DMS 273 treated with DMSO at 0.1 percent for 48 hours (cell line): ENCODE measurements around the gene TRMT10A.

Source experiments
- DNase-seq: peaks from one replicate; lab custom pipeline; 2025; lab: John Stamatoyannopoulos, UW

The TRMT10A gene

DNA sequence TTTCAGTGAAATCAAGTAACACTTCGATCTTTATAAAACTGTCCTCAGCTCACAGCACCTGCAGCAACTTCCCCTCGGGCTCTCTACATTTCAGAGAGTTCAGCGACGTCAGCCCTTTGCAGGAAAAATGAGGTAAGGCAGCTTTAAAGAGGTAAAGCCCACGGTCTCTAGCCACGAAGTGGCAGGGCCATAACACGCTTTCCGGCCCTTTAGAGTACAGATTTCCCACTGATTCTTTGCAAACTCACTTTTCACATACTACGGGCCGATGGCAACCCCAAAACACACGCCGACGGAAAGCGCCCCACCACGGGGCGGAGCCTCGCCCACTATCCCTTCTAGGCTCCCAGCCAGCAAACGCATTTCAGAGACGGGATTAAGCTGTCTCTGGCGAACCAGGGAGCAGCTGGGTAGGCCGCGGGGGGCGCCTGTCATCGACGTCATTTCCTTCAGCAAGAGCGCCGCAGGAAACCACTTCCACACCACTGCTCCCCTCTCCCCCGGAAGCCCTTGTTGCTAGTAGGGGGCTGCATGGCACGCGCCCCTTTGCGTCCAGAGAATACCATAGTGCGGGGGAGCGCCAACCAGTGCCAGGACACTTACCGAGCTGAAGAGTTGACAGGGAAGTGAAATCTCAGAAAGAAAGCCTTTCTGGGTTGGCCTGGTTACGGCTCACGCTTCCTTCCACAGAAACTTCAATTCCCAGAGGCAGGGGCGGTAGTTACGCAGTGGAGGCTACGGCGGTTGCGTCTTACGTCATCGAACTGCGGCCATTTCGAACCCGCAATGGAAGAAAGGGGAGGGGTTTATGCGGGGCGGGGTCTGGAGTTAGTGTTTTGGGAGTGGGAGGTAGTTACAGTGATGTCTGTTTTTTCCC lies at the start of gene TRMT10A:
Gene TRMT10A (minus strand): TSS at position 730 of the 877 bp plus-strand sequence. CDS start 4,701 bp downstream, outside the sequence.
- DNase-seq, result peak; percentile 87

DNA sequence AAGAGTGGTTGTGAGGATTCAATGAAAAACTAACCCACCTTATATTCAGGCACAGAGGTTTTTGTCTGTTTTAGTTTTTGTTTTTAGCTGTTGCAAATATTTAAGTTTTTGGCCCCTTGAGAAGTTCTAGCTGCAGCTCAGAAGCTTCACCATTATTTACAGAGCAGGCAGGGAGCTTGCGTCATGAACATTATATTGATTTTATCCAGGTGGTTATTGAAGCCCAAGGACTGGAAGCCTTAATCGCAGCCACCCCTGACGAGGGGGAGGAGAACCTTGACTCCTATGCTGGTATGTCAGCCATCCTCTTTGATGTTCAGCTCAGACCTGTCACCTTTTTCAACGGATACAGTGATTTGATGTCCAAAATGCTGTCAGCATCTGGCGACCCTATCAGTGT lies 48.9 kb upstream of the TRMT10A start:
- no peak for DNase-seq

GRCh38 chr4:99612281-99612680 lies 48.4 kb upstream of the TRMT10A start:
- no peak for DNase-seq

DNA sequence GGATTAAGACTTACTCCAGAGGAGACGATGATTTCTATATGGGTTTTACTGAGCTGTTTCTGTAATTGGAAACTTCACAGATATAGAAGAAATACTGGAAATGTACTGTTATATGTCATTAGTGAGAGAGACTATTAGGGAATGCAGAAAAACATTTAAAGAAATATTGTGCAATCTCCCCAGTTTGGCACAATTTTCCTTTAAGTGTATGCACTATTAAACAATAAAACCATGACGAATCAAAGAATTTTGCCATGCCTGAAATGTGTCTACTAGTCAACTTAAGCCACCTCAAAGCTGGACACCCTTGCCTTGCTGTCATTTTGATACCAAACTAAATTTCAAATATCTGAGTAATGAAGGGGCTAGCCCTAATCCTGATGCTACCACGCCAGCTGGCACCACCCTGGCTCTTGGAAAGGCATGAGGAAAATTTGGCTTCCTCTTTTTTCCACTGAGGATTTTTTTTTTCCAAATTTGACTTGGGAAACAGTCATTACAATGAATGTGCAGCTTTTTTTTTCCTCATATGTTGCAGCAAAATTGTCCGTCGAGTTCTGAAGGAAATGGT lies 46.9 kb upstream of the TRMT10A start:
- DNase-seq, result no peak

DNA sequence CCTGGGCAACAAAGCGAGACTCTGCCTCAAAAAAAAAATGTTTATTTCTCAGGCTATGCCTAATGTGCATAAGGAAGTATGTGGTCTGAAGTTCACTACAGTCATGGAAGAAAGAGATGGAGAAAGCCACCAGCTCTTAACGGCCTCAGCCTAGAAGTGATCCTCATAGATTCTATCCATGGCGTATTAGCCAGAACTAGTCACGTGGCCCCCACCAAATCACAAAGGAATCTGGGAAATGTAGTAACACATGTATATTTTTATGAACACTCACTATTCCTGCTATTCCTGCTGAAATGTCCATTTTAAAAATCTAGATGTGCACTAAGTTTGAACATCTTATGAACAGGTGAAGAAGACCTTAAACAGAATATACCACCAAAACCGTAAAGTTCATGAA lies 44.6 kb upstream of the TRMT10A start:
- no peak for DNase-seq

GRCh38 chr4:99606716-99607115 lies 42.9 kb upstream of the TRMT10A start:
- no peak for DNase-seq

GRCh38 chr4:99594818-99595217 lies 31.0 kb upstream of the TRMT10A start:
- DNase-seq, result no peak

DNA sequence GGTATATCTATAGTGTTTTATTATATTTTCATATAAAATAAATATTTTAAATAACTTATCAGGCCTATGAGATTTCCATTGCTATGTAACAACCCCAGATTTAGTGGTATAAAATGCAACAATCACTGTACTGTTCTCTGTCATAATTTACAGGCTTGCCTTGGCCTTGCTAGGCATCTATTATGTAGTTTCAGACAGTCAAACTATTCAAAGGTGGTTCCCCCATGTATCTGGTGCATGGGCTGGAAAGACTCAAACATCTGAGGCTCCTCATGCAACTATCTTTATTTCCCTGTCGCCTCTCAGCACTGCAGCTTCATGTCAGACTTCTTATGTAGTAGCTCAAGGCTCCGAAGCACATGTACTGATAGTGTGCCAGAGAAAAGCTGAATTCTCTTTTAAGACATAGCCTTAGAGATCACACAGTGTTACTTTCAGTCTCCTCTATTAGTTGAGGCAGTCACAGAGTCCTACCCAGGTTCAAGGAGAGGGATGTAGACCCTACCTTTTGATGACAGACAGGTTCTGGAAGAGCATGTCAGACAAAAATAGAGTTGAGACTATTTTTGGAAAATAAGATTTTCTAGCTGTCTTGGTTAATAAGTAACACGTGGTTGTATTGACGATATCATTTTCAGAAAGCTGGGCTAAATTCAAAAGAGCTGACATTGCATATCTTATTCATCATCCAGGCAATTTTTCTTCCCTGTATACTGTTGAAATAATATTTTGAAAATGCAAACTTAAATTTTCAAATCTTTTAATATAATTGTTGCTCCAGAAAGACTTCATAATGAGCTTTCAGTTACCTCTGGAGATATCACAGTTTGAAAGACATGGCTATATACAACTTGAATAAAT lies 30.2 kb upstream of the TRMT10A start:
- DNase-seq, result no peak

DNA sequence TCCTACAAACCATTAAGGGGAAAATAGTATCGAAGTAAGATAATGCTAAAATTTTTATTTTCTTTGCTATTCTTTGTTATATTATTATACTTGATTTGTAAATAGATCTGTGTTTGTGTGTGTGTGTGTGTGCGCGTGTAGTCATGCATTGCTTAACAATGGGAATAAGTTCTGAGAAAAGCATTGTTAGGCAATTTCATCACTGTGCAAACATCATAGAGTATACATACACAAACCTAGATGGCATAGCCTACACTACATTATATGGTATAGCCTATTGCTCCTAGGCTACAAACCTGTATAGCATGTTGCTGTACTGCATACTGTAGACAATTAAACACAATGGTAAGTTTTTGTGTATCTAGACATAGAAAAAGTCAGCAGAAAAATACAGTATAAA lies 27.9 kb upstream of the TRMT10A start:
- DNase-seq, result no peak

DNA sequence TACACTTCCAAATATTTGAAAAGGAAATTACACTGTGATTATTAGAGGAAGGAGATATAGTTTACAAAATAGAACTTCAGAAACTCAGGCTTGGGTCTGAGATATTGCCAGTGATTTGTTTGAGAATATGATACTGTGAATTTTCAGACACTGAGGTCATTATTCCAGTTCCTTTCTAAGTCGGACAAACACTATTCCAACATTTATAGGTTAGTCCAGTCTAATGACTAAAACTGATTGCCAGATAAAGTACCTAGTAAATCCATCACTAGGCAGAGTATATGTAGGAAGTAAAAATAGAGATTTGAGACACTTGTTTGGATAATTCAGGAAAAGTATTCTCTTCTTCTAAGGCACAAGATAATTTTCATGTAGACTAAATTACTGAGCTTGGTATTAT lies 24.0 kb upstream of the TRMT10A start:
- no peak for DNase-seq

- DNase-seq, result no peak
These were observed 23.5 kb upstream of the TRMT10A start for GRCh38 chr4:99587309-99587708.

GRCh38 chr4:99586797-99587196 lies 23.0 kb upstream of the TRMT10A start:
- DNase-seq, result no peak

GRCh38 chr4:99586322-99586721 lies 22.5 kb upstream of the TRMT10A start:
- no peak for DNase-seq

DNA sequence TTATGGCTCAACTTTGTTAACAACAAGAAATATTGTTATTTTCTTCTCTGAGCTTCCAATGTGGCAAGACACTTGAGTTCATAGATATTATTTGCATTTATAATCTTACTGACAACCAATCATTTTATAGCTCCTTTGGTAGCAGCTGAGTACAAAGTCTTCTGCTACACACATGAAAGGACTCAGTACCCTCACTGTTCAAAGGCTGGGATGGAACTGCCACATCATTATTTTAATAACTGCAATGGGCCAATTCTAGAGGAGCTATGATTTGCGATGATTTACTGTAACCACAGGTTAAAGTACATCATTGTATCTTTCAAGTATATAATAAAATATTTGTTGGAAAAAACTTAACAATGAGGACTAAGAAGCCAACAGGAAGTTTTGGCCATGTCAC lies 21.7 kb upstream of the TRMT10A start:
- no peak for DNase-seq

DNA sequence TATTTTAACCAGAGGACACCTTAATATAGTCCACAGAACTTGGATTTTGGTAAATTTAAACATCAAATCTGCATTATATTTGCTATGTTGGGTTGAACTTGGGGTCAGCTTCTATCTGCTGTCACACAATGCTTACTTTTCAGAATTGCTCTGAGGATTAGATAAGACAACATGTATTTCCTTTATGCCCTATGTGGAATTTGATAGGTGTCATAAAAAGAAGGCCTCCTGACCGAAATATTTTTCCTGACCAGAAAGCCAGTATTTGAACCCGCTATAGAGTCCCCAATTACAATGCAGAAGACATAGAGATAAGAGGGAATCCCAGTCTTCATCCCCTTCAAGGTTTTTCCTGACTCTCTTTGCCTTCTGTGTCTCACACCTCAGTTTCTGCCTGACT lies 14.9 kb upstream of the TRMT10A start:
- DNase-seq, result no peak

GRCh38 chr4:99574530-99575324 lies 10.9 kb upstream of the TRMT10A start, which contains the start of gene MTTP:
MTTP (plus strand) TSS chr4:99574824; CDS start chr4:99574910, 86 bp downstream.
- DNase-seq, result no peak

GRCh38 chr4:99573735-99574368 lies 10.0 kb upstream of the TRMT10A start:
- DNase-seq, result no peak

GRCh38 chr4:99572527-99573240 lies 8.8 kb upstream of the TRMT10A start:
- no peak for DNase-seq

- DNase-seq, result no peak
These were observed 8.0 kb upstream of the TRMT10A start for GRCh38 chr4:99571883-99572282.

DNA sequence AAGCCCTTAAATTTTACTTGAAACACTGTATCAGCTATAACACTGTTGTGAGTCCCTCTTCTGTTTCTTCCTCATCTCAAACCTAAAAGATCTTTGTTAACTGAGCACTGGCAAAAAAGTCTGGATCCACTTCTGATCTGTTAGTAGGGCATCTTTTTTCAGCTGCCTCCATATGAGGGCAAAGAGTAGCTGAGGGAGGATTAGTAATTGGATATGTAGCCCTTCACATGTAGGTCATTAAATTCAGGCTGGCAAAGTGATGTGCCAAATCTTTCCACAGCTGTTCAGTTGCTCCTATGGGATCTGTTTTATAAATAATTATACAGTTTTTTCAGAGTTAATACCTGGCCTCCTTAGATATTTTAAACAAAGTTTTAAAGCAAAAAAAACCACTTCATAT lies 1.1 kb upstream of the TRMT10A start:
- peak; percentile 81 for DNase-seq

DNA sequence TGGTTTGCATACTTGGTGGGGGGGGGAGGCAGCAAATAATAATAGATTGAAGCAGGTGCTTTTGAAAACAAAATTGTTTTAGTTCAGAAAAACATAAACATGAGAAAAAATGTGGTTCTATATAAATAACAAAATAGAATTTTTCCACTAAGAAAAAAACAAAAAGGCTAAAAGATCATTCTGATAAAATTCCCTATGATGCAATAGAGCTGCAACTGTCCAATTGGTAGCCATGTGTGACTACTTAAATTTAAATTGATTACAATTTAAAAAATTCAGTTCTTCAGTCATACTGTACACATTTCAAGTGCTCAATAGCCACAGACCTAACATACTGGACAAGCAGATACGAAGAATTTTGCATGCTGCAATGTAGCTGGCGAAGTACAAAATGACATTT lies 11.0 kb downstream of the TRMT10A start:
- DNase-seq, result no peak
